A549 (cell line): ENCODE data around the gene PARM1. TPM values are rescaled to one million over a fixed set of nuclear protein-coding genes. Genes with fewer than 3 reads are reported as not detected.

ENCODE experiments used
- ATAC-seq, 2 experiments: fragments of 200-7000 bp in 1 of 2; fragments of >200 bp in 1 of 2; cut with Nextera tagmentation in 1 of 2; cut with Tn5 transposase in 1 of 2; 3 replicates each; pipeline versions ENCODE4 v1.8.0 to v1.9.1; 2018 to 2020; ENCODE audit warnings: mild to moderate bottlenecking in 1 of 2, moderate library complexity in 1 of 2
- CTCF ChIA-PET: fragments of 300-600 bp; sonication (Branson Sonifier 250); formaldehyde crosslinking; extraction: SDS; loops from one replicate; lab custom pipeline; 2021; ENCODE audit warnings: antibody characterized with exemption, inconsistent platforms; lab: Yijun Ruan, JAX
- POLR2A ChIA-PET: fragments of 350-600 bp; formaldehyde crosslinking; extraction: SDS; loops from one replicate; lab custom pipeline; 2021; ENCODE audit warnings: antibody characterized with exemption, inconsistent platforms; lab: Yijun Ruan, JAX
- DNase-seq, 2 experiments: peaks; one replicate each; pipeline versions ENCODE4 v3.0.0 to v3.0.0-alpha.2; 2011 to 2016; ENCODE audit warnings: low read depth in 1 of 2, low spot score in 1 of 2
- FAIRE-seq: peaks from 2 replicates; lab custom pipeline; 2011; peaks lifted over from hg19 to GRCh38; lab: Jason Lieb, UNC
- H3K27ac ChIP-seq, 2 experiments: fragments of >200 bp; sonication (Bioruptor Twin); formaldehyde crosslinking; 3 replicates each; pipeline ENCODE4 v1.5.1; 2016 to 2017
- H3K4me1 ChIP-seq: fragments of >200 bp; sonication (Bioruptor Twin); formaldehyde crosslinking; 3 replicates; pipeline ENCODE4 v1.6.1; 2016
- H3K4me2 ChIP-seq: fragments of >200 bp; sonication (Bioruptor Twin); formaldehyde crosslinking; 3 replicates; pipeline ENCODE4 v1.6.1; 2016
- H3K4me3 ChIP-seq: fragments of >200 bp; sonication (Bioruptor Twin); formaldehyde crosslinking; 3 replicates; pipeline ENCODE4 v1.5.1; 2016
- H3K9me3 ChIP-seq: fragments of >200 bp; sonication (Bioruptor Twin); formaldehyde crosslinking; 3 replicates; pipeline ENCODE4 v1.6.1; 2016
- BHLHE40 ChIP-seq: IDR thresholded peaks from 2 replicates; pipeline ENCODE4 v1.6.1; 2012; ENCODE audit warnings: low read depth, low read length, inconsistent platforms
- CHD4 ChIP-seq: fragments of 200-600 bp; sonication (generic); IDR thresholded peaks from 2 replicates; pipeline ENCODE4 v1.6.1; 2016; ENCODE audit warnings: antibody characterized with exemption, mild to moderate bottlenecking, borderline replicate concordance
- EHMT2 ChIP-seq: fragments of 200-600 bp; sonication (generic); IDR thresholded peaks from 2 replicates; pipeline ENCODE4 v1.6.1; 2016; ENCODE audit warnings: antibody characterized with exemption, low read depth, mild to moderate bottlenecking, moderate library complexity
- EP300 ChIP-seq, 2 experiments: fragments of >200 bp; sonication (Bioruptor Twin); formaldehyde crosslinking; IDR thresholded peaks; 2 replicates in 1 of 2; 3 replicates in 1 of 2; pipeline ENCODE4 v1.6.1; 2016 to 2017
- FOSL2 ChIP-seq, 2 experiments: fragments of 450-650 bp in 1 of 2; fragments of >200 bp in 1 of 2; sonication (Bioruptor Twin) in 1 of 2; formaldehyde crosslinking; IDR thresholded peaks; 2 replicates each; pipeline versions ENCODE4 v1.5.0 to v1.6.1; 2016 to 2020; ENCODE audit warnings: mild to moderate bottlenecking in 1 of 2, moderate library complexity in 1 of 2
- HDAC2 ChIP-seq: fragments of 200-600 bp; sonication (generic); IDR thresholded peaks from 2 replicates; pipeline ENCODE4 v1.6.1; 2016
- HOXA7 ChIP-seq: fragments of 250-450 bp; sonication (Bioruptor Pico); IDR thresholded peaks from 2 replicates; pipeline ENCODE4 v1.5.0; 2020; ENCODE audit warnings: mild to moderate bottlenecking, moderate library complexity
- JUN ChIP-seq, 2 experiments: fragments of >200 bp; sonication (Bioruptor Twin); formaldehyde crosslinking; IDR thresholded peaks; 2 replicates in 1 of 2; 3 replicates in 1 of 2; pipeline ENCODE4 v1.6.1; 2016 to 2017
- KDM1A ChIP-seq: fragments of 200-600 bp; sonication (generic); IDR thresholded peaks from 2 replicates; pipeline ENCODE4 v1.6.1; 2016; ENCODE audit warnings: low read depth, mild to moderate bottlenecking
- MAFK ChIP-seq: fragments of 450-650 bp; IDR thresholded peaks from 2 replicates; pipeline ENCODE4 v1.6.1; 2014; ENCODE audit not compliant: partially characterized antibody
- MAZ ChIP-seq: fragments of 150-350 bp; IDR thresholded peaks from 2 replicates; pipeline ENCODE4 v1.6.1; 2014; ENCODE audit warnings: antibody characterized with exemption, low read depth, low read length, borderline replicate concordance
- MYC ChIP-seq: IDR thresholded peaks from 2 replicates; pipeline ENCODE4 v1.6.1; 2012; ENCODE audit warnings: mild to moderate bottlenecking, inconsistent platforms, low read length, improper control_type of control experiment, borderline replicate concordance
- RFX5 ChIP-seq: fragments of 450-650 bp; IDR thresholded peaks from 2 replicates; pipeline ENCODE4 v1.7.1; 2014; ENCODE audit warnings: antibody characterized with exemption, mild to moderate bottlenecking, moderate library complexity
- RNF2 ChIP-seq: fragments of 200-600 bp; sonication (generic); IDR thresholded peaks from 2 replicates; pipeline ENCODE4 v1.6.1; 2016; ENCODE audit warnings: low read depth, mild to moderate bottlenecking, antibody characterized with exemption, moderate library complexity, borderline replicate concordance
- SREBF2 ChIP-seq: fragments of 450-650 bp; IDR thresholded peaks from 2 replicates; pipeline ENCODE4 v1.6.1; 2014; ENCODE audit warnings: mild to moderate bottlenecking, moderate library complexity
- TFCP2L1 ChIP-seq: fragments of 250-450 bp; sonication (Bioruptor Pico); IDR thresholded peaks from 2 replicates; pipeline ENCODE4 v1.5.0; 2021; ENCODE audit warnings: mild to moderate bottlenecking
- ZC3H11A ChIP-seq: fragments of 450-650 bp; IDR thresholded peaks from 2 replicates; pipeline ENCODE4 v1.6.1; 2014; ENCODE audit warnings: antibody characterized with exemption, mild to moderate bottlenecking
- ZFP36 ChIP-seq: fragments of 450-650 bp; IDR thresholded peaks from 2 replicates; pipeline ENCODE4 v1.6.1; 2014; ENCODE audit warnings: borderline replicate concordance; ENCODE audit not compliant: partially characterized antibody
- ZNF302 ChIP-seq: fragments of 250-450 bp; sonication (Bioruptor Pico); IDR thresholded peaks from 2 replicates; pipeline ENCODE4 v1.9.0; 2021; ENCODE audit warnings: inconsistent platforms, mild to moderate bottlenecking, moderate library complexity
- WGBS: methylation state at CpG from one replicate; pipeline ENCODE4 v1.1.6; 2017; ENCODE audit errors: missing lambda C conversion rate; 5-methylcytosine and 5-hydroxymethylcytosine counted together
- polyA plus RNA-seq, 4 experiments: library from polyadenylated mRNA; depleted of rRNA in 3 of 4; stranded (reverse); fragments of >200 nt; fragmentation: RNase III in 1 of 4; extraction: RNeasy Plus Mini Kit Qiagen cat#74134 plus additional on column Dnase treatment in 1 of 4; gene quantifications; 2 replicates in 3 of 4; 3 replicates in 1 of 4; pipeline ENCODE4 v1.2.3, GENCODE V29; 2011 to 2017
- TF ChIP-seq, protein P1 (sequence below): fragments of 200-600 bp; sonication (generic); IDR thresholded peaks from 2 replicates; pipeline ENCODE4 v1.6.1; 2016; ENCODE audit warnings: antibody characterized with exemption, mild to moderate bottlenecking, moderate library complexity
- TF ChIP-seq, protein P2 (sequence below): fragments of 250-450 bp; sonication (Bioruptor Pico); IDR thresholded peaks from 2 replicates; pipeline ENCODE4 v1.5.0; 2021; ENCODE audit warnings: mild to moderate bottlenecking, moderate library complexity, borderline replicate concordance
- TF ChIP-seq, protein P3 (sequence below): IDR thresholded peaks from 2 replicates; pipeline ENCODE4 v1.6.1; 2012; ENCODE audit warnings: low read depth, borderline replicate concordance
- TF ChIP-seq, protein P4 (sequence below): IDR thresholded peaks from 2 replicates; pipeline ENCODE4 v1.6.1; 2012
- TF ChIP-seq, protein P5 (sequence below): fragments of >200 bp; sonication (Bioruptor Twin); formaldehyde crosslinking; IDR thresholded peaks from 3 replicates; pipeline ENCODE4 v1.6.1; 2016
- TF ChIP-seq, protein P6 (sequence below): fragments of >200 bp; sonication (Bioruptor Twin); formaldehyde crosslinking; IDR thresholded peaks from 2 replicates; pipeline ENCODE4 v1.6.1; 2016

Gene PARM1
- polyA plus RNA-seq, 2 of the 4 experiments (the other 2 are of a cell fraction) = 0.37 to 2.5 TPM

DNA sequence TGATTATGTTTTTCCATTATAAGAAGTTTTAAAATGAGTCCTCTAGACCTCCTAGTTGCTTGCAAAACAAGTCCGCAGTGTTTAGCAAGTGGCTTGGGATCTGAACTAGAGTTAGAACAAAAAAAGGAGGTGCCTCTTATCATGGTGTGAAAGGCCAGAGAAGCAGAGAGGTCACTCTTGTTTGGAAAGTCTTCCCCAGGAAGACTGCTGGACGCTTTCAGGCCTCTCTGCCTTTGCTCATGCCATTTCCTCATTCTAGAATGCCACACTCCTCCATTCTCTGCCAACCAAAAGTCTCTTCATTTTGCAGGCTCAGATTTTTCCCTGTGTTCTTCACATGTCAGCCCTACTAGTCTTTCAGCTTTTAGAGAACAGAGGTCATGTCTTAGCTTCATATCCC is 14.9 kb downstream of the PARM1 start:
- Histone ChIP-seq H3K4me2 (no peak overlapping the region), H3K9me3 (no peaks in the 10 kb centered on the region), H3K4me1 (peaks cover 10% of the 10 kb centered on the region; the same call in 2 of the 3 replicates), H3K4me3 (no peak overlapping the region), H3K27ac (no peak overlapping the region)
- TF ChIP-seq HOXA7 (CRISPR knock-in tag) (no peak), RFX5 (no peak), BHLHE40 (no peak), ZNF302 (CRISPR knock-in tag) (no peak), ZC3H11A (no peak), SREBF2 (no peak), JUN (IDR thresholded peaks at IDR 0.05) (no peak), EP300 (IDR thresholded peaks at IDR 0.05) (no peak), RNF2 (no peak), FOSL2 (IDR thresholded peaks at IDR 0.05) (no peak), FOSL2 (CRISPR knock-in tag; IDR thresholded peaks at IDR 0.05) (no peak), CHD4 (no peak)
- TF ChIP-seq, protein P1, sequence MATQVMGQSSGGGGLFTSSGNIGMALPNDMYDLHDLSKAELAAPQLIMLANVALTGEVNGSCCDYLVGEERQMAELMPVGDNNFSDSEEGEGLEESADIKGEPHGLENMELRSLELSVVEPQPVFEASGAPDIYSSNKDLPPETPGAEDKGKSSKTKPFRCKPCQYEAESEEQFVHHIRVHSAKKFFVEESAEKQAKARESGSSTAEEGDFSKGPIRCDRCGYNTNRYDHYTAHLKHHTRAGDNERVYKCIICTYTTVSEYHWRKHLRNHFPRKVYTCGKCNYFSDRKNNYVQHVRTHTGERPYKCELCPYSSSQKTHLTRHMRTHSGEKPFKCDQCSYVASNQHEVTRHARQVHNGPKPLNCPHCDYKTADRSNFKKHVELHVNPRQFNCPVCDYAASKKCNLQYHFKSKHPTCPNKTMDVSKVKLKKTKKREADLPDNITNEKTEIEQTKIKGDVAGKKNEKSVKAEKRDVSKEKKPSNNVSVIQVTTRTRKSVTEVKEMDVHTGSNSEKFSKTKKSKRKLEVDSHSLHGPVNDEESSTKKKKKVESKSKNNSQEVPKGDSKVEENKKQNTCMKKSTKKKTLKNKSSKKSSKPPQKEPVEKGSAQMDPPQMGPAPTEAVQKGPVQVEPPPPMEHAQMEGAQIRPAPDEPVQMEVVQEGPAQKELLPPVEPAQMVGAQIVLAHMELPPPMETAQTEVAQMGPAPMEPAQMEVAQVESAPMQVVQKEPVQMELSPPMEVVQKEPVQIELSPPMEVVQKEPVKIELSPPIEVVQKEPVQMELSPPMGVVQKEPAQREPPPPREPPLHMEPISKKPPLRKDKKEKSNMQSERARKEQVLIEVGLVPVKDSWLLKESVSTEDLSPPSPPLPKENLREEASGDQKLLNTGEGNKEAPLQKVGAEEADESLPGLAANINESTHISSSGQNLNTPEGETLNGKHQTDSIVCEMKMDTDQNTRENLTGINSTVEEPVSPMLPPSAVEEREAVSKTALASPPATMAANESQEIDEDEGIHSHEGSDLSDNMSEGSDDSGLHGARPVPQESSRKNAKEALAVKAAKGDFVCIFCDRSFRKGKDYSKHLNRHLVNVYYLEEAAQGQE = no peak
- TF ChIP-seq, protein P2, sequence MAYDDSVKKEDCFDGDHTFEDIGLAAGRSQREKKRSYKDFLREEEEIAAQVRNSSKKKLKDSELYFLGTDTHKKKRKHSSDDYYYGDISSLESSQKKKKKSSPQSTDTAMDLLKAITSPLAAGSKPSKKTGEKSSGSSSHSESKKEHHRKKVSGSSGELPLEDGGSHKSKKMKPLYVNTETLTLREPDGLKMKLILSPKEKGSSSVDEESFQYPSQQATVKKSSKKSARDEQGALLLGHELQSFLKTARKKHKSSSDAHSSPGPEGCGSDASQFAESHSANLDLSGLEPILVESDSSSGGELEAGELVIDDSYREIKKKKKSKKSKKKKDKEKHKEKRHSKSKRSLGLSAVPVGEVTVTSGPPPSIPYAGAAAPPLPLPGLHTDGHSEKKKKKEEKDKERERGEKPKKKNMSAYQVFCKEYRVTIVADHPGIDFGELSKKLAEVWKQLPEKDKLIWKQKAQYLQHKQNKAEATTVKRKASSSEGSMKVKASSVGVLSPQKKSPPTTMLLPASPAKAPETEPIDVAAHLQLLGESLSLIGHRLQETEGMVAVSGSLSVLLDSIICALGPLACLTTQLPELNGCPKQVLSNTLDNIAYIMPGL (CRISPR knock-in tag) = no peak
- TF ChIP-seq, protein P3, sequence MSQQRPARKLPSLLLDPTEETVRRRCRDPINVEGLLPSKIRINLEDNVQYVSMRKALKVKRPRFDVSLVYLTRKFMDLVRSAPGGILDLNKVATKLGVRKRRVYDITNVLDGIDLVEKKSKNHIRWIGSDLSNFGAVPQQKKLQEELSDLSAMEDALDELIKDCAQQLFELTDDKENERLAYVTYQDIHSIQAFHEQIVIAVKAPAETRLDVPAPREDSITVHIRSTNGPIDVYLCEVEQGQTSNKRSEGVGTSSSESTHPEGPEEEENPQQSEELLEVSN = no peak
- TF ChIP-seq, protein P4, sequence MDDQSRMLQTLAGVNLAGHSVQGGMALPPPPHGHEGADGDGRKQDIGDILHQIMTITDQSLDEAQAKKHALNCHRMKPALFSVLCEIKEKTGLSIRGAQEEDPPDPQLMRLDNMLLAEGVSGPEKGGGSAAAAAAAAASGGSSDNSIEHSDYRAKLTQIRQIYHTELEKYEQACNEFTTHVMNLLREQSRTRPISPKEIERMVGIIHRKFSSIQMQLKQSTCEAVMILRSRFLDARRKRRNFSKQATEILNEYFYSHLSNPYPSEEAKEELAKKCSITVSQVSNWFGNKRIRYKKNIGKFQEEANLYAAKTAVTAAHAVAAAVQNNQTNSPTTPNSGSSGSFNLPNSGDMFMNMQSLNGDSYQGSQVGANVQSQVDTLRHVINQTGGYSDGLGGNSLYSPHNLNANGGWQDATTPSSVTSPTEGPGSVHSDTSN = no peak
- TF ChIP-seq, protein P5, sequence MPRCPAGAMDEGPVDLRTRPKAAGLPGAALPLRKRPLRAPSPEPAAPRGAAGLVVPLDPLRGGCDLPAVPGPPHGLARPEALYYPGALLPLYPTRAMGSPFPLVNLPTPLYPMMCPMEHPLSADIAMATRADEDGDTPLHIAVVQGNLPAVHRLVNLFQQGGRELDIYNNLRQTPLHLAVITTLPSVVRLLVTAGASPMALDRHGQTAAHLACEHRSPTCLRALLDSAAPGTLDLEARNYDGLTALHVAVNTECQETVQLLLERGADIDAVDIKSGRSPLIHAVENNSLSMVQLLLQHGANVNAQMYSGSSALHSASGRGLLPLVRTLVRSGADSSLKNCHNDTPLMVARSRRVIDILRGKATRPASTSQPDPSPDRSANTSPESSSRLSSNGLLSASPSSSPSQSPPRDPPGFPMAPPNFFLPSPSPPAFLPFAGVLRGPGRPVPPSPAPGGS = no peak
- ChIA-PET POLR2A (no interaction called here), CTCF (interaction anchor here (1.9 kb wide), 1 partner anchor 15 kb away, joined by 6 read pairs; the partner anchor contains the start of gene PARM1)
- ATAC-seq (no peak), DNase-seq (no peak), FAIRE-seq (no peak)
- WGBS = 55% methylated on average over 2 of the region's 2 CpGs

DNA sequence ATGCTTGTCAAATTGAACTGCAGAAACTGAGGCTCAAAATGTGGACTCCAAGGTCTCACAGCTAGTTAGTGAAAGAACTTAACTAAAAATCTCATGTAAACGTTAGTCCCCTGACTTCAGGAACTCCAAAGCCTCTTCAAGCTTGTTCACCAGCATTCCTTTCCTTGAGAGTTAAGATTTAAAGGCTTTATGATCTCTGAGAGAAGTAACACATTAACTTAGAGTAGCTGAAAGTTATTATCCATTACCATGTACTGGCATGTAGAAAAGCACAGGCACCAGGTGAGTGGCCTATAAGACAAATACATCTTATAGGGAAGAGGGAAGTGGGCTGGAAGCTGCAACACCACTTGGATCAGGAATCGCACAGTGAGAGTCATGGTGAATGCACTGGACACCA is 15.3 kb downstream of the PARM1 start:
- FAIRE-seq (no peak), ATAC-seq (no peak), DNase-seq (no peak)
- H3K4me1 ChIP-seq = peaks cover 10% of the 10 kb centered on the region; the same call in 2 of the 3 replicates
- ChIA-PET CTCF (interaction anchor here (1.9 kb wide), 1 partner anchor 15 kb away, joined by 6 read pairs; the partner anchor contains the start of gene PARM1), POLR2A (no interaction called here)
- no peak overlapping the region for H3K27ac ChIP-seq
- no peak overlapping the region for H3K4me3 ChIP-seq
- no peaks in the 10 kb centered on the region for H3K9me3 ChIP-seq
- 41% methylated on average over 2 of the region's 2 CpGs for WGBS
- no peak overlapping the region for H3K4me2 ChIP-seq
- TF ChIP-seq MYC = no peak
- TF ChIP-seq ZNF302 (CRISPR knock-in tag) = no peak
- TF ChIP-seq, protein P6, sequence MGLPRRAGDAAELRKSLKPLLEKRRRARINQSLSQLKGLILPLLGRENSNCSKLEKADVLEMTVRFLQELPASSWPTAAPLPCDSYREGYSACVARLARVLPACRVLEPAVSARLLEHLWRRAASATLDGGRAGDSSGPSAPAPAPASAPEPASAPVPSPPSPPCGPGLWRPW = no peak
- no peak for TF ChIP-seq HDAC2
- TF ChIP-seq HOXA7 (CRISPR knock-in tag) = no peak
- no peak for TF ChIP-seq MAZ
- TF ChIP-seq ZFP36 = no peak
- no peak for TF ChIP-seq EHMT2
- TF ChIP-seq TFCP2L1 (CRISPR knock-in tag) = no peak
- TF ChIP-seq, protein P4 = no peak
- TF ChIP-seq MAFK = no peak
- TF ChIP-seq KDM1A = no peak
- TF ChIP-seq BHLHE40 = no peak
- TF ChIP-seq, protein P5 = no peak
- TF ChIP-seq RNF2 = no peak
- TF ChIP-seq JUN (IDR thresholded peaks at IDR 0.05) = no peak
